Kidney tubule cell (primary cell): ENCODE results near the gene EFCC1.

ENCODE experiments used
- DNase-seq: peaks from one replicate; pipeline ENCODE4 v3.0.0-alpha.2; 2018; ENCODE audit warnings: low spot score

The EFCC1 gene

GRCh38 chr3:129033151-129033550 lies 32.0 kb downstream of the EFCC1 start:
- no peak for DNase-seq

- no peak for DNase-seq
Observed at GRCh38 chr3:129033633-129034321, 32.7 kb downstream of the EFCC1 start.

GRCh38 chr3:129034642-129035041 lies 33.5 kb downstream of the EFCC1 start:
- DNase-seq, result no peak

- DNase-seq, result no peak
Observed at GRCh38 chr3:129035360-129036221, 34.5 kb downstream of the EFCC1 start.

- no peak for DNase-seq
Observed at GRCh38 chr3:129036222-129037092, 35.4 kb downstream of the EFCC1 start.

GRCh38 chr3:129037093-129037419 lies 36.0 kb downstream of the EFCC1 start:
- DNase-seq, result no peak

- no peak for DNase-seq
Observed at GRCh38 chr3:129038121-129038855, 37.2 kb downstream of the EFCC1 start.

- DNase-seq, result peak; percentile 6
Observed at GRCh38 chr3:129039271-129040038, 38.4 kb downstream of the EFCC1 start.

- DNase-seq, result no peak
Observed at GRCh38 chr3:129040039-129040336, 38.9 kb downstream of the EFCC1 start.

- DNase-seq, result no peak
Observed at GRCh38 chr3:129040579-129041300, 39.6 kb downstream of the EFCC1 start.

GRCh38 chr3:129045675-129046036 lies 44.6 kb downstream of the EFCC1 start:
- DNase-seq, result no peak

- DNase-seq, result no peak
Observed at GRCh38 chr3:129046037-129046731, 45.1 kb downstream of the EFCC1 start.

GRCh38 chr3:129046732-129047552 lies 45.8 kb downstream of the EFCC1 start:
- DNase-seq, result no peak

- DNase-seq, result no peak
Observed at GRCh38 chr3:129047553-129047839, 46.4 kb downstream of the EFCC1 start.

GRCh38 chr3:129050556-129051295 lies 49.6 kb downstream of the EFCC1 start:
- no peak for DNase-seq

GRCh38 chr3:129051871-129052340 lies 50.8 kb downstream of the EFCC1 start:
- DNase-seq, result peak; percentile 69

- no peak for DNase-seq
Observed at GRCh38 chr3:129052675-129053074, 51.6 kb downstream of the EFCC1 start.

- DNase-seq, result no peak
Observed at GRCh38 chr3:129054605-129055104, 53.6 kb downstream of the EFCC1 start.
